Measurements from ENCODE around the gene ANP32A.
"Not testable (repeated sequence)": the region's sequence is repeated elsewhere in the genome, so short reads cannot be mapped to it uniquely, and the experiment has no call there.

Gene ANP32A

DNA sequence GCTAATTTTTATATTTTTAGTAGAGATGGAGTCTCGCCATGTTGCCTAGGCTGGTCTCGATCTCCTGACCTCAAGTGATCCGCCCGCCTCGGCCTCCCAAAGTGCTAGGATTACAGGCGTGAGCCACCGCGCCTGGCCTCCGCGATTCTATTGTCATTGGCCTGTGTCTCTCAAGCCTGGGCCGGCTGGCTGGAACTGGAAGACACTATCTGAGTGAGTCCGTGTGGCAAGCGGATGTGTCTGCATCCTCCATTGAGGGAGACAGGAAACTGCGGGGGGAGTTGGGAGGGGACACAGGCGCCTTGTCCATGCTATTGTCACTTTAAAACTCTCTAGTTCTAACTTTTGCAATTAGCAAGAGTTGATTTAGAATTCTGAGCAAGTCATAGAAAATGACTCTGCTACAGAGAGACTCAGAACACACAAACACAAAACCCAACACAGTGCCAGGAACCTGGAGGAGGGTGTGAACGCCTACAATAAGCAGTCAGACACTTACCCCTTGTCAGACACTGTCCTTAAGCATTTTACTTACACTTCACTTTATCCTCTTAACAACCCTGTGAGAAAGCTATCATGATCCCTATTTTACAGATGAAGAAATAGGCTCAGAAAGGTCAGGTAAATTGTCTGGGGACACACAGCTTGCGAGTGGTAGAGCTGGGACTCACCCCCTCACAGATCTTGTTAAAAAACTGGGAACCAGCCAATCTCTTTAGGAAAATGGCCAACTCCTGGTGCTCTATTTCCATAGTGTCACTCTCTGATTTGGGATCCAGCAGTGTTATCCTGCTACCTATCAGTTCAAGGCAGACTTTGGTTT, 38.7 kb downstream of the ANP32A start:
- no peak for DNase-seq

DNA sequence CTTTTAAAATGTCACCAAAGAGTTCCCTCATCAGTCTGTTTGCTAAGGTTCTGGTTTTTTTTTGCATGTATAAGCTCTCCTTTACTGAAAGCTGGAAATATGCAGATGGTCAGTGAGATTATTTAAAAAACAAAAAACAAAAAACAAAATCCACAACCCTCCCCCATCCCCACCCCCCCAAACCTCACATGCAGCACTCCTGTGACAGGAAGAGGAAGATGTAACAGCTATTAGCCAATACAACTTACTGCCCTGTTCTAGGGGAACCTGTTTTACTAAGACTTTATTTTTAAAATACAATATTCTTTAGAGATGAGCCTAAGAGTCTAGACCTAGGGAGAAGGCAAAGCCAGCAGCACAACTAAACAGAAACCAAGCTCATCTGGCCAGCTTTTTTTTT, 39.5 kb downstream of the ANP32A start:
- no peak for DNase-seq

- DNase-seq: no peak
These were observed 41.8 kb downstream of the ANP32A start for GRCh38 chr15:68778876-68779275.

DNA sequence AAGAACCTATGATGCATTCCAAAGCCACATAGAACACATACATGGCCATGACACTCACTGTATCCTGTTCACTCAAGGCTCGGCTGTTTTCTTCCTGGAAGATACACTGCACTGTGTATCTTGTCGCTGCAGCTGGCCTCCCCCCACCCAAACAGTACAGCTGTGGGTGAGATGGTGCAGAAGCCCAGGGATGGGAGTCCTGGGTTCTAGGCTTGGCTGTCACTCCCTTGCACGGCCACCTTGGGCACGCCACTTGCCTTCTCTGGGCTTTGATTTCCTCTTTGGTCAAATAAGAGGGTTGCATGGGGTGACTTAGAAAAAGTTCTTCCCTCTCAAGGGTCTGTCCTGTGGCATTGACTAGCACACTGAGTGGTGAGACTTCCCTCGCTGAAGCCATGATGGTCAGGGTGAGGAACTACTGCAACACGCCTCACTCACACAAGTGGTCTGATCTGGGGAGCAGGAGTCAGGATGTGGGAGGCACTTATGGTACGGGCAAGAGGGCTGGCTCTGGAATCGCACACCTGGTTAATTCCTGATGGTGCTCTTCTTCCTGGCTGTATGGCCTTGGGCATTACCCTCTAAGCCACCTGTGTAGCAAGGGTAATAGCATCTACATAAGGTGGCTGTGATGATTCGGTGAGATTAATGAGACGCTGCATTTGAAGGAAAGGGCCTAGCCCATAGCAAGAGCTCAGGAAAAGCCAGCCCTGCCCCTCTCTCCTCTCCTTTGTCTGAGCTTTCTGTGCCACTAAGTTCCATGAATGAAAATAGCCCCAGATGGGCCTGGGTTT, 44.0 kb downstream of the ANP32A start:
- DNase-seq: no peak

DNA sequence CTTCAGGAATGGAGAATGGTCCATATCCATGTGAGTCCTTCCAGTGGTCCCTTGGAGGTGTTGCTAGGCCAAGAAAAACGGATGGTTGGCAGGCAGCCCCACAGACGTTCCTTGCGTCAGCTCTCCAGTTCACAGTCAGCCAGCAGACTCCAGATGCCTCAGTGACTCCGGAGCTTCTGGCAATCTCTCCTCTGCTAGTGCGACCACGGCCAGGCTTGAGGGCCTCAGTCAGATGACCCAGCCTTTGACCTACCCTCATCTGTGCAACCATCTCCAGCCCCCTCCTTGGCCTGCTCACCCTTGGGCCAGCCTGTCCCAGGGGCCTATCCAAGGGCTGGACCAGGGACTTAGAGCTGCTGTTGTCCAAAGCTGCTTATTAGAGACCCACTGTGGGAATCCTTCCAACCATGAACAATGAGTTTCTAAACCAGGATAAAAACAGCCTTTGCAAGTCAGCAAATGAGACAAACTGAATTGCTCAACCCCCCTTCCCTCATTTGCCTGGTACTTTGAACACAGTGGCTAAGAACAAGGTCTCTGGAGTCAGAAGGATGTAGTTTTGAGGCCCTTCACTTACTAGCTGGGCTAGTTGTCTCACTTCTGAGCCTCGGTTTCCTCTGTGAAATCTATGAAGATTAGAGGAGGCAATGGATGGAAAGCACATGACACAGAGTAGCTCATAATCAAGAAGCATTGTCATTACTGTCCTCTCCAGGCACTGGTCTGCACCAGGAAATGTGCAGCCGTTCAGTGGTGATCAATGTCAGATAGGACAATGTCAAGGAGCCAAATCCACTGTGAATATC, 44.8 kb downstream of the ANP32A start:
- no peak for DNase-seq

- no peak for DNase-seq
These were observed 45.5 kb downstream of the ANP32A start for GRCh38 chr15:68775236-68775577.

- DNase-seq: no peak
These were observed 46.0 kb downstream of the ANP32A start for GRCh38 chr15:68774521-68775235.

DNA sequence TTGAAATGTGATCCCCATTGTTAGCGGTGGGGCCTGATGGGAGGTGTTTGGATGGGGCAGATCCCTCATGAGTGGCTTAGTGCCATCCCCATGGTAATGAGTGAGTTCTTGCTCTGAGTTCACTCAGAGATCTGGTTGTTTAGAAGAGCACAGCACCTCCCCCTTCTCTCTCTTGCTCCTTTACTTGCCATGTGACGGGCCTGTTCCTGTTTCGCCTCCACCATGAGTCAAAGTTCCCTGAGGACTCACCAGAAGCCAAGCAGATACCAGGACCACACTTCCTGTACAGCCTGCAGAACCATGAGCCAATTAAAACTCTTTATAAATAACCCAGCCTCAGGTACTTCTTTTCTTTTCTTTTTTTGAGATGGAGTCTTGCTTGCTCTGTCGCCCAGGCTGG, 46.6 kb downstream of the ANP32A start:
- DNase-seq: no peak

- DNase-seq: no peak
These were observed 47.7 kb downstream of the ANP32A start for GRCh38 chr15:68773036-68773435.

DNA sequence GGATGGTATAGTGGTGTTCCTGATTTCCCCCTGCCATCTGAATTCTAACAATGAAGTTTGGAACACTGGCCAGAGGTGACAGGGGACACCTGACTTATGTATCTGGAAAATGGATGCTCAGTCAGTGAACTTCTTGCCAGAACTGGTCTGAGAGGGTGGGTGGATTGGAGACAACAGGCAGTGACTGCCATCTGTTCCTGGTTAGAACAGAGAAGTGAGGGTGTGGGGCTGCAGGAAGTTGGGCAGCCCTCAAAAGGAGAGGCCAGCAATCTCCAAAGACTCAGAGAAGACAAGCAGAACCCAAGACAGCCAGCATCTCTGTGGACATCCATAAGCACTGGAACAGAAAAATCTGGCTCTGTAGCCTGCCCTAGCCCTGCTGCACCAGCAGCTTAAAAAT, 50.5 kb downstream of the ANP32A start:
- DNase-seq: no peak

DNA sequence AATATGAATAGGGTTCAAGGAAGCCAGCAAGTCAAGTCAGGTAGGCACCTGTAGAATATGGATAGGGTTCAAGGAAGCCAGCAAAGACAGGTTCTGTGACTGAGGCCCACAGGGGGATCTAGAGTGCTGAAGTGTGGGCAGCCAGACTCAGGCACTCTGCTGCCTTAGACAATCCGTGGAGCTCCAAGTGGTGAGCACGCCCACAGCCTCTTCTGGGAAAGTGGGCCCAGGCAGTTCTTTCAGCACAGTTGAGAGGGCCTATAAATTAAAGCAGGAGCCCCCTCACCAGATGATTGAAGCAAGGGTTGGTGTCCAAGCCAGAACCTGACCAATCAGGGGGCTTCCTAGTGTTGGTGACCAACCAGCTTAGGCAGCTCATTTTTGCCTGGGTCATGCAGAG, 51.0 kb downstream of the ANP32A start:
- no peak for DNase-seq

DNA sequence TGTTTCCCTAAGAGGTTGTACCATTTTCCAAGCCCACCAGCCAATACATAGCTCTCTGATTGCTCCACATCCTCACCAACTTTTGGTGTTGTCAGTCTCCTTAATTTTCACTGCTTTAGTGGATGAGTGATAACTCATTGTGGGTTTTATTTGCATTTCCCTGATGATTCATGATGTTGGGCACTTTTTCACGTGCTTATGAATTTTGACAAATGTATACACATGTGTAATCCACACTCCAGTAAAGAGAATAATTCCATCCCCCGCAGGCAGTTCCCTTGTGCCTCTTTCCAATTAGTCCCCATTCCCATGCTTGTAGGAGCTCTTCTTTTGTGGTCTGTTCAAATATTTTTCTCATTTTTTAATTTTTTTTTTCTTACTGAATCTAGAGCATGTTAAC, 52.4 kb downstream of the ANP32A start:
- DNase-seq: no peak

GRCh38 chr15:68767833-68768232, 52.9 kb downstream of the ANP32A start:
- DNase-seq: no peak

DNA sequence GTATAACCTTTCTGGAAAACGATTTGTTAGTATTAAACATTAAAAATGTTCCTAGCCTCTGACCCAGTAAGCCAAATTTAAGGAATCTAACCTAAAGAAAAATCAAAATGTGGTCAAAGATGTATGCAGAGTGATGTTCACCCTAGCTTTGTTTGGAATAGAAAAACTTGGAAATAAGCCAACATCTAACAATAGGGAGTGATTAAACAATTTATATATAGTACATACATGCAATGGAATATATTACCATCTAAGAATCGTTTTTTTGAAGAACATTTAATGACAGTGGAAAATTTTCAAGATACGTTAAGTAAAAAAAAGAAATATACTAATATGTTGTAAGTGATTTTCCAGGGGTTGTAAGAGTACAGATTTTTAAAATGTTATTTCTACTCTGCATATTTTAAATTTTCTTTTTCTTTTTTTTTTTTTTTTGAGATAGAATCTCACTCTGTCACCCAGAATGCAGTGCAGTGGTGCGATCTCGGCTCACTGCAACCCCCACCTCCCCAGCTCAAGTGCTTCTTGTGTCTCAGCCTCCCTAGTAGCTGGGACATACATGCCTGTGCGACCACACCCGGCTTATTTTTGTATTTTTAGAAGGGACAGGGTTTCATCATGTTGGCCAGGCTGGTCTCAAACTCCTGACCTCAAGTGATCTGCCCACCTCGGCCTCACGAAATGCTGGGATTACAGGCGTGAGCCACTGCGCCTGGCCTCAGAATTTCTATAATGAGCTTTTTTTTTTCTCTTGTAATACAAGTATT, 54.9 kb downstream of the ANP32A start:
- DNase-seq: peak; percentile 51

DNA sequence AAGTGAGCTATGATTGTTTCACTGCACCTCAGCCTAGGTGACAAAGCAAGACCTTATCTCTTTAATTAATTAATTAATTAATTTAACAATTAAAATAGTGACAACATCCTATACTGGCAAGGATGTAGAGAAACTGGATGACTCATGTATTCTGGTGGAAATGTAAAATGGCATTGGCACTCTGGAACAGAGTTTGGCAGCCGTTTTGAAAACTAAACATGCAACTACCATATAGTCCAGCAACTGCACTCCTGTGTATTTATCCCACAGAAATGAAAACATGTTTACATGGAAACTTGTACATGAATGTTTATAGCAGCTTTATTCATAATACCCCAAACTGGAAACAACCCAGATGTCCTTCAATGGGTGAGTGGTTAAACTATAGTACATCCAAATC, 56.6 kb downstream of the ANP32A start:
- DNase-seq: no peak

DNA sequence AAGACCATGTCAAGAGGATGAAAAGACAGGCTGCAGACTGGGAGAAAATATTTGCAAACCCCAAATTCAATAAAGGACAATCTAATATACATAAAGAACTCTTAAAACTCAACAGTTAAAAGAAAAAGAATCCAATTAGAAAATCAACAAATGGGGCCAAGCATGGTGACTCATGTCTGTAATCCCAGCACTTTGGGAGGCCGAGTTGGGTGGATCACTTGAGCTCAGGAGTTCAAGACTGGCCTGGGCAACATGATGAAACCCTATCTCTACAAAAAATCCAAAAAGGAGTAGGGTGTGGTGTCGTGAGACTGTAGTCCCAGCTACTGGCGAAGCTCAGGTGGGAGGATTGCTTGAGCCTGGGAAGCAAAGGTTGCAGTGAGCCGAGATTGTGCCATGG, 57.6 kb downstream of the ANP32A start:
- no peak for DNase-seq

DNA sequence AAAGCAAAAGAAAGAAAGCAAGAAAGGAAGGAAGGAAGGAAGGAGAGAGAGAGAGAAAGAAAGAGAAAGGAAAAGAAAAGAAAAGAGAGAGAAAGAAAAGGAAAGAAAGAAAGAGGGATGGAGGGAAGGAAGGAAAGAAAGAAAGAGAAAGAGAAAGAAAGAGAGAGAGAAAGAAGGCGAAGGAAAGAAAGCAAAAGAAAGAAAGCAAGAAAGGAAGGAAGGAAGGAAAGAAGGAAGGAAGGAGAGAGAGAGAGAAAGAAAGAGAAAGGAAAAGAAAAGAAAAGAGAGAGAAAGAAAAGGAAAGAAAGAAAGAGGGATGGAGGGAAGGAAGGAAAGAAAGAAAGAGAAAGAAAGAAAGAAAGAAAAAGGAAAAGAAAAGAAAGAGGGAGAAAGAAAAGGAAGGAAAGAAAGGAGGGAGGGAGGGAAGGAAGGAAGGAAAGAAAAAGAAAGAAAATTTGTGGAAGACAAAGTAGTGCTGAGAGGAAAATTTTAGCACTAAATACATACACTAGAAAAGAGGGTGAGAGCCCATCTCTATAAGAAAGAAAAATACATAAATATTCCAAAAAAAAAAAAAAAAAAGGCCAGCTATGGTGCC, 60.6 kb downstream of the ANP32A start:
- not testable (repeated sequence) for DNase-seq

GRCh38 chr15:68755731-68756130, 65.0 kb downstream of the ANP32A start:
- no peak for DNase-seq

GRCh38 chr15:68751622-68752021, 69.1 kb downstream of the ANP32A start:
- DNase-seq: no peak

GRCh38 chr15:68749793-68750192, 70.9 kb downstream of the ANP32A start:
- no peak for DNase-seq

- DNase-seq: no peak
These were observed 71.3 kb downstream of the ANP32A start for GRCh38 chr15:68749365-68749764.

DNA sequence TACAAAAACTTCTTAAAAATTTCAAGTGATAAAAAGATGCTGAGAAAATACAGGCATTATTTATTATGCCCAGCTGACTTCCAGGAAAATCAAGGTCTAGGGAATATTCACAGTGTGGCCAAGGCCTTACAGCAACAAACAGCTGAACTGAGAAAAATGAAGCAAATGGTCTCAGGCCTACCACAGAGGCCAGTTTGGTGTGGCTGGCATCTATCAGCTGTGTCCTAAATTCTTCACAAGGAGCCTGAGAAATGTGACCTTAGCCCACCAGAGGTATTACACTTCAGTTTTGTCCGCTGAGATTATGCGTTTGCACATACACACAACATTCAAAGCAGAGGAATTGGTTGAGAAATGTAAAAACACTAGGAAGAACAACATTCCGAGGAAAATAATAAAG, 77.4 kb downstream of the ANP32A start:
- DNase-seq: no peak

All from NCI-H146 (cell line).